ENCODE measurements around the gene PEX7. TPM values are rescaled to one million over a fixed set of nuclear protein-coding genes. Genes with fewer than 3 reads are reported as not detected.

PEX7 gene
- total and polyA plus RNA-seq, 2 experiments from 2014 or later: 11.8 to 13.5 TPM

- no peak overlapping the region for H3K4me3 Mint-ChIP-seq
- Histone ChIP-seq H4K20me1 (replicated peaks; ENCODE audit: insufficient read depth) (no peaks in the 10 kb centered on the region), H3F3A (replicated peaks; ENCODE audit: low read depth) (no peaks in the 10 kb centered on the region), H3K9me2 (ENCODE audit: insufficient read depth) (no peaks in the 10 kb centered on the region), H3K27me3 (ENCODE audit: insufficient read depth) (no peaks in the 10 kb centered on the region), H3K36me3 (ENCODE audit: insufficient read depth) (no peaks in the 10 kb centered on the region), H3K4me1 (ENCODE audit: insufficient read depth) (0 out of 2 replicates have a peak, but pooled peaks cover 4% of the 10 kb centered on the region), H3K4me3 (no peak overlapping the region), H2AFZ (no peak overlapping the region), H3K4me2 (no peak overlapping the region), H3K27ac (ENCODE audit: low read depth) (no peak overlapping the region), H3K79me2 (replicated peaks; ENCODE audit: insufficient read depth) (no peaks in the 10 kb centered on the region)
- no peaks in the 10 kb centered on the region for H3K36me3 Mint-ChIP-seq (ENCODE audit: low read depth)
- no peaks in the 10 kb centered on the region for H3K27me3 Mint-ChIP-seq (ENCODE audit: insufficient read depth, low read depth, poor library complexity)
- no peak for ATAC-seq
- H3K4me1 Mint-ChIP-seq: peaks cover 14% of the 10 kb centered on the region; the same call in 2 of the 3 replicates
- TF ChIP-seq ZNF462 (CRISPR knock-in tag; IDR thresholded peaks at IDR 0.05) (no peak), ETS1 (IDR thresholded peaks at IDR 0.05) (no peak), JUNB (IDR thresholded peaks at IDR 0.05; ENCODE audit: unreplicated experiment) (no peak), POLR2AphosphoS5 (IDR thresholded peaks at IDR 0.05; ENCODE audit: low read depth) (no peak), NANOG (IDR thresholded peaks at IDR 0.05; ENCODE audit: borderline replicate concordance) (no peak), REST (IDR thresholded peaks at IDR 0.05; ENCODE audit: unreplicated experiment) (no peak), EZH2 (IDR thresholded peaks at IDR 0.05; ENCODE audit: low read depth, unreplicated experiment) (no peak)
- no peaks in the 10 kb centered on the region for H3K9me3 Mint-ChIP-seq
- no peak for DNase-seq (ENCODE audit: low spot score)
- no peak overlapping the region for H3K27ac Mint-ChIP-seq
These were observed 46.8 kb upstream of the PEX7 start for GRCh38 chr6:136775548-136775947.
